Stimulated activated CD4-positive, alpha-beta T cell treated with anti-CD3 and anti-CD28 coated beads, Interleukin-15, amount 100 ng/mL, for 24 hours (primary cell): ENCODE measurements around the gene ELOVL7.
"Not testable (repeated sequence)": the region's sequence is repeated elsewhere in the genome, so short reads cannot be mapped to it uniquely, and the experiment has no call there.

ENCODE experiments used
- DNase-seq: peaks from one replicate; pipeline ENCODE4 v3.0.0-alpha.2; 2020

The ELOVL7 gene

DNA sequence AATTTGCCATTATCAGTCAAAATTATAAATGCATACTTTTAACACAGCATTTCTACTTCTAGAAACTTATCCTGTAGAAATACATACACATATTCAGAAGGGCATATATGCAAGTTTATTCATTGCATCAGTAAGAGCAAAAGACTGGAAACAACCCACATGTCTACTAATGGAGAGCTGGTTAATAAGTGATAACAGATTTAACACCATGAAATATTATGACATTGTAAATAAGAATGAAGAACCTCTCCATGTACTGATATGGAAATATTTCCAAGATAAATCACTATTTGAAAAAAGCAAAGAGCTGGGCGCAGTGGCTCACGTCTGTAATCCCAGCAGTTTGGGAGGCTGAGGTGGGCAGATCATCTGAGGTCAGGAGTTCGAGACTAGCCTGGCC lies 54.5 kb downstream of the ELOVL7 start:
- DNase-seq: no peak

DNA sequence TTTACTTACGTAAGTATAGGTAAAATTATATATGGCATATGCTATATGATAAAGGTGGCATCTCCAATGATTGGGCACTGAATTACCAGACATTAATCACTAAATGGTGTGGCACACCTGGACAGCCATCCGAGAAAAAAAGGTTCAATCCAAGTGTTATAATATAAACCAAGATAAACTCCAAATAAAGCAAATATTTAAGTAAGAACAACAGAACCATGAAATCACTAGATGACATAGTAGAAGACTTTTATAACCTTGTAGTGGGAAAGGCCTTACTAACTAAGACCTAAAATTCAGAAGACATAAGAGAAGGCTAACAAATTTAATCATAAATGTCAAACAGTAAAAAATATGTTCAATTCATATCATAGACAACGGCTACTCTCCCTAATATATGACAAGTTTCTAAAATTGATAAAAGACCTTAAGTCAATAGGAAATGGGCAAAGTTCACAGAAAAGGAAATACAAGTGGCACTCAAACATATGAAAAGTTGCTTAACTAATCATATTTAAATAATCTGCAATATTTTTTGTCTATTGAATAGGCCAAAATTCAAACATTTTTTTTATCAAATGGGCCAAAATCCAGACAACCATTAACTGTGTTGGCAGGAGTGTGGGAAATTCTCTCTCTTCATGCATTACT lies 55.1 kb downstream of the ELOVL7 start:
- DNase-seq: no peak

DNA sequence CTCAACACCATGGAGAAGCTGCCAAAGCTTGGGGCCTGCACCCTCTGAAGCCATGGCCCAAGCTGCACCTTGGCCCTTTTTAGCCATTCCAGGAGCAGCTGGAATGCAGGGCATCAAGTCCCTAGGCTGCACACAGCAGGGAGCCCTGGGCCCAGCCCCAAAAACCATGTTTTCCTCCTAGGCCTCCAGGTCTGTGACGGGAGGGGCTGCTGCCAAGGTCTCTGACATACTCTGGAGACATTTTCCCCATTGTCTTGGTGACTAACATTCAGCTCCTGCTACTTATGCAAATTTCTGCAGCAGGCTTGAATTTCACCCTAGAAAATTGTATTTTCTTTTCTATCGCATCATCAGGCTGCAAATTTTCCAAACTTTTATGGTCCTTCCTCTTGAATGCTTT lies 64.6 kb downstream of the ELOVL7 start:
- no peak for DNase-seq

DNA sequence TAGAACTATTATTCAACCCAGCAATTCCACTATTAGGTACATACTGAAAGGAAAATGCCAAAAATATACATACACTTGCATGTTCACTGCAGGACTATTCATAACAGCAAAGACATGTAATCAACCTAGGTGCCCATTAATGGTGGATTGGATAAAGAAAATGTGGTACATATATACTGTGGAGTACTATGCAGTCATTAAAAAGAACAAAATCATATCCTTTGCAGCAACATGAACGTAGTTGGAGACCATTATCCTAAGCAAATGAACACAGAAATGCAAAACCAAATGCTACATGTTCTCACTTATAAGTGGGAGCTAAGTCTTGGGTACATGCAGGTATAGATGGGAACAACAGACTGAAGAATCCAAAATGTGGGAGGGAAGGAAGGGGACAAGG lies 67.7 kb downstream of the ELOVL7 start:
- no peak for DNase-seq

DNA sequence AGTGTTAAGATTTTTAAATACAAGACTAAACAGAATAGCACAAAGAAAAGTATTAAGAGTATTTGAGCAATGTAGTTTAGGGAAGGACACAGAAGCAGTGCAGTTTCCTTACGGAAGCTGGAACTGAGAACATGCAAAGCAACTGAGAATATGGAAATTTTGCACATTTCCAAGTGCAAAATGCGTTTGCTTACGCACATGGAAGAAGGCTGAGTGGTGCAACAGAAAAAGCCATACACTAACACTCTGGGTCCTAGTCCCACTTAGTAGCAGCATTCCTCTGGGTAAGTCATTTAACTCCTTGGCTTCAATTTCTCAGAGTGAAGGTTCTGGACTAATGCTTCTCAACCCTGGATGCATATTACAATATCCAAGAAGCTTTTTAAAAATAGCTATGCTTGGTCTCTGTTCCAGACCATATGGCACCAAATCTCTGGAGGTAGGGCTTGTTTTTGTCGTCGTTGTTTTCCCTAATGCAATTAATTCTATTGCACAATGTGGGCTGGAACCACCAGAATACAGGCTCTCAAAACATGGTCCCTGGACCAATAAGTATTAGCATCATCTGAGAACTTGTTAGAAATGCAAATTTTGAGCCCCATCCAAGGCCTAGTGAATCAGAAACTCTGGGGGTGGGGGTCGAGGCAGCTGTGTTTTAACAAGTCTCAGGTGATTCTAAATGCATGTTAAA lies 78.9 kb downstream of the ELOVL7 start:
- no peak for DNase-seq

DNA sequence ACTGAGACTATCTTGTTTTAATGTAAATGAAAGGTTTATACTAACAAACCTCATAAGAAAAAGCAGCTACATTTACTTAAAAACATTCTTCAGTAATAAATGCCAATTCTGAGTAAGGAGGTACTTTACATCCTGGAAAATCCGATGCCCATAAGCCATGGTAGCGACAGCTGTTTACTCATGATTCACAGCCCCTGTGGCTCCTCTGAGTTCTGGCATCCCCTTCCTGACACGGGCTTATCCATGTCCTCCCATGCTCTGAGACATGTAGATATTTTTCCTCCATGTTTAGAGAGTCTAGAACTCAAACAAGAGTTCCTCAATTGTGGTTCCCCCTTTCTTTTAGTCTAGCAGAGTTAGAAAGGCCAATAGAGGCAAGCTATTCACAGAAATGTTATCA lies 81.0 kb downstream of the ELOVL7 start:
- DNase-seq: no peak

DNA sequence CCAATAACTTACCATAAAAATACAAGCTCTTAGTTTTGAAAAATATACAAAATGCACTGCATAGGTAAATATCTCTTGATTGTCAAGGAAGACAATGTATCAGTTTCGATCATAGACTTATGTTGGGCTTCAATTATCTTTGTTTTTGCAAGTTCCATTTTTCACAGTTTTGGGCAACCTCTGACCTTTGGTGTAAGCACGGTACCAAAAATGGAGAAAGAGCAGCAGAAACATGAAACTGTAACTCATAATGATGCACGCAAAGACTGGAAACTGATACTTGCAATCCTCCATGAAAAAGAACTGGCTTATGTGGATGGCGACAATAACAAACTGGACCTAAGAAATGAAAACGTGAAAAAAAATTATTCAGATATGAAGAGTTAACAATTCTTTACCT lies 89.6 kb downstream of the ELOVL7 start:
- no peak for DNase-seq

DNA sequence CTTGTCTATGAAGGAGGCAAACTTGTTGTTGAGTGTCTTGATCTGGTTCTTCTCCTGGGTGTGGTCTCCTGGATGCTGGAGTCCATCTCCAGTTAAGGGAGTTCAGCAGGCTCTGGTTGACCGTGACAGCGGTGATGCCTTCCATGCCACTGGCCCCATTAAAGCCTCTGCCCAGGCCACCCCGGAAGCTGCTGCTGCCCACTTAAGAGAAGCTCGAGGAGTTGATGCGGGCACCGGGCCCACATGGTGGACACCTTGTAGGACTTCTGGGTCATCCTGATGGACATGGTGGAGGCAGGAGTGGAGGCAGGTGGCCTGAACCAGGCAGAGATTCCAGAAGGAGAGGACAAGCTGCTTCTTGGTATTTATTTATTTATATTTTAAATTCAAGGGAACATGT lies 99.4 kb downstream of the ELOVL7 start:
- DNase-seq: no peak

DNA sequence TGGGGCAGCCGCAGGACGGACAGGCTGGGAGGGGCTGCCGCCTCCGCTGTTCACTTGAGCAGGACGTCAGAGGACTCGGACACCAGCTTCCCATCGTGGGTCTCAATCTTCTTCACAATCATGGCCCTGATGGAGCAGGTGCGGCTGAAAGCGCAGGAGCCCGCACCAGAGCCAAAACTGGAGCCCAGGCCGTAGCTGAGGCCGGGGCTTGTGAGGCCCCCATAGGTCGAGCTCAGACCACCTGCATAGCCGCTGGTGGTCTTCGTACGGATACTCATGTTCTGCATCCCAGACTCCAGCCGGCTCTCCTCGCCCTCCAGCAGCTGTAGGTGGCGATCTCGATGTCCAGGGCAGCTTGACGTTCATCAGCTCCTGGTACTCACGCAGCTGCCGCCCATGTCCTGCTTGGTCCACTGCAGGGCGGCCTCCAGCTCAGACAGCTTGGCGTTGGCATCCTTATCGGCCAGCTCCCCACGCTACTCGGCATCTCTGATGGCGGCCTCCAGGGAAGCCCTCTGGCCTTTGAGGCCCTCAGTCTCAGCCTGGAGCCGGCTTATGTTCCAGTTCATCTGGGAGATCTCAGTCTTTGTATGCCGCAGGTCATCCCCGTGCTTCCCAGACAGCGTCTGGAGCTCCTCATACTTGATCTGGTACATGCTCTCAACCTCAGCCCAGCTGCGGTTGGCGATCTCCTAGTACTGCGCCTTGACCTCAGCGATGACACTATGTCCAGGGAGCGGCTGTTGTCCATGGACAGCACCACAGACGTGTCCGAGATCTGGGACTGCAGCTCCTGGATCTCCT lies 100.4 kb downstream of the ELOVL7 start:
- DNase-seq: no peak

DNA sequence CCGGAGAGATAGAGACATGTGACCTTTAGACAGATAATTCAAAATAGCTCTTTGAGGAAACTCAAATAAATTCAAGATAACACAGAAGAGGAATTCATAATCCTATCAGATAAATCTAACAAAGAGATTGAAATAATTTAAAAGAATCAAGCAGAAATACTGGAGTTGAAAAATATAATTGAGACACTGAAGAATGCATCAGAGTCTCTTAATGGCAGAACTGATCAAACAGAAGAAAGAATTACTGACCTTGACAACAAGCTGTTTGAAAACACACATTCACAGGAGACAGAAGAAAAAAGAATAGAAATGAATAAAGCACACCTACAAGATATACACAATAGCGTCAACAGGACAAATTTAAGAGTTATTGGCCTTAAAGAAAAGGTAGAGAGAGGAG lies 103.7 kb downstream of the ELOVL7 start:
- DNase-seq: no peak

DNA sequence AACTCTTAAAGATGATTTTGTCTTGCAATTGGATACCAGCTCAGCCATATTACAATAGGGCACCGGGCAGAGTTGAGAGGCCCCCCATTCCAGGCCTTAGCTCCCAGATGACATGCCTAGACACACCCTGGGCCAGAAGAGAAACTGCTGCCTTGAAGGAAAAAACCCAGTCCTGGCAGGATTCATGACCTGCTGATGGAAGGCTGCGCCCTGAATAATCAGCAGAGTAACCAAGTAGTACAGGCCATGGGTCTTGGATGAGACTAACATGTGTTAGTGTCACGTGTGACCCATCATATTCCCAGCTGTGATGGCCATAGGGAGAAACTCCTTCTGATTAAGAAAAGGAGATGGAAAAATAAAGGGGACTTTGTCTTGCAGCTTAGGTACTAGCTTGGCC lies 105.1 kb downstream of the ELOVL7 start:
- no peak for DNase-seq

DNA sequence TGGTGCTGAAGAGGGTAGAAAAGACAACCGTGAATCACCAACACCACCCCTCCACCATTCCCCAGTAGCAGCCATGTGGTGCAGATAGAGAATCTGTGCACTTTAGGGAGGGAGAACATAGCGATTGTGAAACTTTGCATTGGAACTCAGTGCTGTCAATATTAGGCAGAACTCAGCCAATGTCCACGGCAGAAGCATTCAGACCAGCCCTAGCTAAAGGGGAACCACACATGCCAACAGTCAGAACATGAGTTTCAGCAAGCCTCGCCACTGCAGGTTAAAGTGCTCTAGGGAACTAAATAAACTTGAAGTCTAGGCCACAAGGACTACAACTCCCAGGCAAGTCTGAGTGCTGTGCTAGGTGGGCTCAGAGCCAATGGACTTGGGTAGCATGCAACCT lies 105.6 kb downstream of the ELOVL7 start:
- DNase-seq: no peak

DNA sequence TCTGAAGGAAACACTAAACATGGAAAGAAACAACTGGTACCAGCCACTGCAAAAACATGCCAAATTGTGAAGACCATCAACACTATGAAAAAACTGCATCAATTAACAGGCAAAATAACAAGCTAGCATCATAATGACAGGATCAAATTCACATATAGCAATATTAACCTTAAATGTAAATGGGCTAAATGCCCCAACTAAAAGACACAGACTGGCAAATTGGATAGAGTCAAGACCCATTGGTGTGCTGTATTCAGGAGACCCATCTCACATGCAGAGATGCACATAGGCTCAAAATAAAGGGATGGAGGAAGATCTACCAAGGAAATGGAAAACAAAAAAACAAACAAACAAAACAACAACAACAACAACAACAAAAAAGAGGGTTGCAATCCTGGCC lies 113.2 kb downstream of the ELOVL7 start:
- not testable (repeated sequence) for DNase-seq

DNA sequence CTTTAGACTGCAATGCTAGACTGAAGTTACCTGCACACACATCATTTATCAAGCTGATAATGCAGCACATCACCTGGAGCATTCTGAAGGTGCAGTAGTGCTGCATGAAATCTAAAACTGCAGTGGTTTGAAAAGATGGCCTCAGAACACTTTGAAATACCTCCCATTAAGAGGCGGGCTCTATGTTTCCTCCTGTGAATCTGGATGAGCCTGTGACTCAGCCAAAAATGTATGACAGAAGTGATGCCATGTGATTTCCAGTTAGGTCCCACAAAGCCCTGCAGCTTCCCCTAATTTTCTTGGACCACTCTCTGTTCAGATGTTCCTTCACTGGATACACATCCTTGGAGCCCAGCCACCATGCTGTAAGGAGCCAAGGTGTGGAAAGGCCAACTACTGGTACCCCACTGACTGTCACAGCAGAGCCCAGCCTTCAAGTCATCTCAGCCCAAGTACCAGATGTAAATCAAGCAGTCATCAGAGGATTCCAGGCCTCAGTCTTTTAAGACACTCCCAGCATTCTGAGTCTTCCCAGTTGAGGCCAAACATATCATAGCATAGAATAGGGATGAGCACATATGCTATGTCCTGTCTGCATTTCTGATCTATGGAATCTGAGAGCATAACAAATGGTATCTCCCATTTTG lies 116.9 kb downstream of the ELOVL7 start:
- no peak for DNase-seq

DNA sequence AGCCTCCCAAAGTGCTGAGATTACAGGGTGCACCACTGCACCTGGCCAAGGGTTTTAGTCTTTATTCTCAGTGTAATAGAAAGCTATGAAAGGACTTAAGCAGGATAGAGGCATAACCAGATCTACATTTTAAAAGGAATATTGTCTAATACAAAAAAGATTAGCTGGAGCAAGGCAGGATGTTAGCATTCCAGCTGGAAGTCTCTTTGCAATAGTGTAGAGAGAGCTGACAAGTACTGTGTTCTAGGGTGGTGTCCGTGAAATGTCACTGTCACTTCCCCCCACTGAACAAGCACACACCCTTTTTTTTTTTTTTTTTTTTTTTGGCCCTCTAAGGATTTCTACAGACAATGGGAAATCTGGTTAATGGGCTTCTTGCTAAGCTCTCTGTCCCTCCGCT lies 119.9 kb downstream of the ELOVL7 start:
- DNase-seq: no peak

DNA sequence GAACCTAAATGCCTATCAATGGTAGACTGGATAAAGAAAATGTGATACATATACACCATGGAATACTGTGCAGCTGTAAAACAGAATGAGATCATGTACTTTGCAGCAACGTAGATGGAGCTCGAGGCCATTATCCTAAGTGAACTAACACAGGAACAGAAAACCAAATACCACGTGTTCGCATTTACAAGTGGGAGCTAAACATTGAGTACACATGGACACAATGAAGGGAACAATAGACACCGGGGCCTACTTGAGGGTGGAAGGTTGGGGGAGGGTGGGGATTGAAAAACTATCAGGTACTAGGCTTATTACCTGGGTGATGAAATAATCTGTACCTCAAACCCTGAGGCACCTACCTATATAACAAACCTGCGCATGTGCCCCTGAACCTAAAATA lies 121.7 kb downstream of the ELOVL7 start:
- DNase-seq: no peak

DNA sequence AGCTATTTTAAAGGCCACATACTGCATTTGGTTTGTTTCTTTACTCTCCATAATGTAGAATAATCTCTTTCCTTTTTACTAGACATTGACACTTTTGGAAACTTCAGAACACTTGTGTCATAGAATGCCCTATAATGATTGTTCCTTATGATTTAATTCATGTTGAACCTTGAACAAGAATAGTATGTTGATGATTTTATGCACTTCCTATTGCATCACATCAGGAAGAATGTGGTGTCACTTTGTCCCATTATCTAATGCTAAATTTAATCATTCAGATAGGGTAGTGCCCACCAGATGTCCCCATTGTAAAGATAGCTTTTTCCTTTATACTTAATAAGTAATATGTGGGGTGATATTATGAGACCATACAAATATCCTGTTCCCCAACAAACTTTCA lies 124.7 kb downstream of the ELOVL7 start:
- no peak for DNase-seq

DNA sequence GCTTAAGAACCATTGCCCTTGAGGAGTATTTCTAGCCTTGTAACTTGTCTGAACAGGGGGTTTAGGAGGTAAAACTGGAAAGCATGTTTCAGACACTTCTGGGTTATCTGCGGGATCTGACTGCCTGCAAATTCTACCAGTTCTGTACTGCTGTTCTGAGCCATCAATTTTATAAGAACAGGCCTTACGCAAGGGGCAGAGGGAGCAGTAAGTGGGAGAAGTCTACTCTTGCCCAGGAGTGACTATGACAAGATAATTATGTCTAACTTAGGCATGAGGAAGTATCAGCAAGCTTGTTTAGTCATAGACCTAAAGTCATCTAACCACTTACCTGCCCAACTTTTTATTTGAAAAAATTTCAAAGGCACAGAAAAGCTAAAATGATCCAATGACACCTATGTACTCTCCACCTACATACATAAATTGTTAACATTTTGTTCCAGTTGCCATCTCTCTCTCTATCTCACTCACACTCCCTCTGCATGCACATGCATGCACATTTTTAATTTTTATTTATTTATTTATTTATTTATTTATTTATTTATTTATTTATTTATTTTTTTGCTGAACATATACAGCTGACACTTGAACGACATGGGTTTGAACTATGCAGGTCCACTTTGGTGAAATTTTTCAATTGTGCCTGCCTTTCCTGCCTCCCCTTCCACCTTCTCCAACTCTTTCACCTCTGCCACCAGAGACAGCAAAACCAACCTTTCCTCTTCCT lies 125.7 kb downstream of the ELOVL7 start:
- DNase-seq: no peak

DNA sequence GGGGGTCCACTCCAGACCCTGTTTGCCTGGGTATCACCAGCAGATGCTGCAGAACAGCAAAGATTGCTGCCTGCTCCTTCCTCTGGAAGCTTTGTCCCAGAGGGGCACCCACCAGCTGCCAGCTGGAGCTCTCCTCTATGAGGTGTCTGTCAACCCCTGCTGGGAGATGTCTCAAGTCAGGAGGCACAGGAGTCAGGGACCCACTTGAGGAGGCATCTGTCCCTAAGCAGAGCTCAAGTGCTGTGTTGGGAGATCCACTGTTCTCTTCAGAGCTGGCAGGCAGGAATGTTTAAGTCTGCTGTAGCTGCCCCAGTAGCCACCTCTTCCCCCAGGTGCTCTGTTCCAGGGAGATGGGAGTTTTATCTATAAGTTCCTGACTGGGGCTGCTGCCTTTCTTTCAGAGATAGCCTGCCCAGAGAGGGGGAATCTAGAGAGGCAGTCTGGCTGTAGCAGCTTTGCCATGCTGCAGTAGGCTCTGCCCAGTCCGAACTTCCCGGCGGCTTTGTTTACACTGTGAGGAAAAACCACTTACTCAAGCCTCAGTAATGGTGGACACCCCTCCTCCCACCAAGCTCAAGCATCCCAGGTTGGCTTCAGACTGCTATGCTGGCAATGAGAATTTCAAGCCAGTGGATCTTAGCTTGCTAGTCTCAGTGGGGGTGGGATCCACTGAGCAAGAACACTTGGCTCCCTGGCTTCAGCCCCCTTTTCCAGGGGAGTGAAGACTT lies 128.7 kb downstream of the ELOVL7 start:
- DNase-seq: not testable (repeated sequence)

DNA sequence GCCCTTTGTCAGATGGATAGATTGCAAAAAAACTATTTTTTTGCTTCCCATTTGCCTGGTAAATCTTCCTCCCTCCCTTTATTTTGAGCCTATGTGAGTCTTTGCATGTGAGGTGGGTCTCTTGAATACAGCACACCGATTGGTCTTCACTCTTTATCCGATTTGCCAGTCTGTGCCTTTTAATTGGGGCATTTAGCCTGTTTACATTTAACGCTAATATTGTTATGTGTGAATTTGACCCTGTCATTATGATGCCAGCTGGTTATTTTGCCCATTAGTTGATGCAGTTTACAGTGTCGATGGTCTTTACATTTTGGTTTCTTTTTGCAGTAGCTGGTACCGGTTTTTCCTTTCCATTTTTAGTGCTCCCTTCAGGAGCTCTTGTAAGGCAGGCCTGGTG lies 131.1 kb downstream of the ELOVL7 start:
- DNase-seq: no peak

DNA sequence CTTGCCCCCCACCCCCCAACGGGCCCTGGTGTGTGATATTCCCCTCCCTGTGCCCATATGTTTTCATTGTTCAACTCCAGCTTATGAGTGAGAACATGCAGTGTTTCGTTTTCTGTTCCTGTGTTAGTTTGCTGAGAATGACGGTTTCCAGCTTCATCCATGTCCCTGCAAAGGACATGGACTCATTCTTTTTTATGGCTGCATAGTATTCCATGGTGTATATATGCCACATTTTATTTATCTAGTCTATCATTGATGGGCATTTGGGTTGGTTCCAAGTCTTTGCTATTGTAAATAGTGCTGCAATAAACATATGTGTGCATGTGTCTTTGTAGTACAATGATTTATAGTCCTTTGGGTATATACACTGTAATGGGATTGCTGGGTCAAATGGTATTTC lies 132.2 kb downstream of the ELOVL7 start:
- DNase-seq: not testable (repeated sequence)

DNA sequence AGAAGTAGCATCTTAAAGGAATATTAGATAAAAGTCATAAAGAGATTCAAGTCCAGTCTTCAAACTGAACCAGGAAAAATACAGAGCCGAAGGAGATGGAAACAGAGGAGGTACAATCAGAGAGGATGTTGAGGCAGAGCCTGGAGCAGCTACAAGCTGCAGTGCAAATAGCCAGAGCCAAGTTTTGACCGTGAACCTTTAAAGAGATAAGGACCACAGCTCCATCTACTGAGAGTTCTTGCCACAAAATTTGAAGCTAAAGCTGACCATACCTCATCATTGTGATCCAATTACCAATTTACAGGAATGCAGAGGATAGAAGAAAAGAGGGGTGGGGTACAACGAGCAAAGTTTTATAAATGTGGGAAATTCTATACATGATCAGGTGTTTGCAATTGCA lies 133.7 kb downstream of the ELOVL7 start:
- no peak for DNase-seq
